NB4 (cell line): Measurements from ENCODE around the gene JAML.

Experiments
- MYC ChIP-seq: IDR thresholded peaks from 2 replicates; pipeline ENCODE4 v1.6.1; 2011; ENCODE audit warnings: low read depth, low read length
- POLR2A ChIP-seq: IDR thresholded peaks from 2 replicates; pipeline ENCODE4 v1.6.1; 2011; ENCODE audit warnings: mild to moderate bottlenecking; ENCODE audit not compliant: insufficient read length; ENCODE audit errors: extremely low read depth
- TF ChIP-seq, protein P1 (sequence below): IDR thresholded peaks from one replicate; pipeline ENCODE4 v1.5.1; 2012; ENCODE audit warnings: low read depth, low read length
- TF ChIP-seq, protein P2 (sequence below): IDR thresholded peaks from 2 replicates; pipeline ENCODE4 v1.6.1; 2011; ENCODE audit warnings: low read depth, low read length

DNA sequence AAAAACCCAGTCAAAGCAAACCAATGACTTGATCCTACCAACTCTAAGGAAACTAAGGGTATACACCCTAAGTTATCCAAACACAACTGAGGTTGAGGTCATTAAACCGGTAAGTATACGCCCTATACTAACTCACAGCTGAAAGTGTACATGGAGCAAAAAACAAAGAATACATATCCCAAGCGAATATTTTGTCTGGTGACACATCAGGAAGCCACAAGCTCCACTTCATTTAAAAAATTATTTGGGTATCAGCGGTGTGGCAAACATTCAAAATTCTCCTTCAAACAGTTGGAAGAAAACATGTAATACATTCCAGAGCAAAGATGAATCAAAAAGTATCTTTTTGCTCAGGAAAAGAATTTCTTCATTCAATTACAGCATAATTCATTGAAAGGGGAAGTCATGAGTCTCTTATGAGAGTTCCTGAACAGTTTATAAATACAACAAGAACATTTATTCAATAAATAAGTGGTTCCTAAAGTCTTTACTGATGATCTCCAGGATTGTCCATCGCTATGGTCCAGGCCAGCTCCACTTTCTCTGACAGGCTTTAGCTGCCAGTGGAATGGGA is 4.5 kb upstream of the JAML start:
- TF ChIP-seq, protein P1, sequence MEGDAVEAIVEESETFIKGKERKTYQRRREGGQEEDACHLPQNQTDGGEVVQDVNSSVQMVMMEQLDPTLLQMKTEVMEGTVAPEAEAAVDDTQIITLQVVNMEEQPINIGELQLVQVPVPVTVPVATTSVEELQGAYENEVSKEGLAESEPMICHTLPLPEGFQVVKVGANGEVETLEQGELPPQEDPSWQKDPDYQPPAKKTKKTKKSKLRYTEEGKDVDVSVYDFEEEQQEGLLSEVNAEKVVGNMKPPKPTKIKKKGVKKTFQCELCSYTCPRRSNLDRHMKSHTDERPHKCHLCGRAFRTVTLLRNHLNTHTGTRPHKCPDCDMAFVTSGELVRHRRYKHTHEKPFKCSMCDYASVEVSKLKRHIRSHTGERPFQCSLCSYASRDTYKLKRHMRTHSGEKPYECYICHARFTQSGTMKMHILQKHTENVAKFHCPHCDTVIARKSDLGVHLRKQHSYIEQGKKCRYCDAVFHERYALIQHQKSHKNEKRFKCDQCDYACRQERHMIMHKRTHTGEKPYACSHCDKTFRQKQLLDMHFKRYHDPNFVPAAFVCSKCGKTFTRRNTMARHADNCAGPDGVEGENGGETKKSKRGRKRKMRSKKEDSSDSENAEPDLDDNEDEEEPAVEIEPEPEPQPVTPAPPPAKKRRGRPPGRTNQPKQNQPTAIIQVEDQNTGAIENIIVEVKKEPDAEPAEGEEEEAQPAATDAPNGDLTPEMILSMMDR, result no peak
- TF ChIP-seq POLR2A, result no peak
- TF ChIP-seq, protein P2, sequence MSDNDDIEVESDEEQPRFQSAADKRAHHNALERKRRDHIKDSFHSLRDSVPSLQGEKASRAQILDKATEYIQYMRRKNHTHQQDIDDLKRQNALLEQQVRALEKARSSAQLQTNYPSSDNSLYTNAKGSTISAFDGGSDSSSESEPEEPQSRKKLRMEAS, result no peak
- no peak for TF ChIP-seq MYC
